Measurements from ENCODE around the gene TADA2A.
"Not testable (repeated sequence)": the region's sequence is repeated elsewhere in the genome, so short reads cannot be mapped to it uniquely, and the experiment has no call there.

Gene TADA2A

GRCh38 chr17:37488009-37488604 lies 81.4 kb downstream of the TADA2A start:
- peak; percentile 81 for DNase-seq
- in situ Hi-C loops (cut with MboI; ENCODE audit: low pct_unique_long_range_greater_than_20kb, low sequenced_read_pairs): no loop called here

GRCh38 chr17:37488607-37489196 lies 82.0 kb downstream of the TADA2A start:
- DNase-seq: peak; percentile 64
- in situ Hi-C loops (cut with MboI; ENCODE audit: low pct_unique_long_range_greater_than_20kb, low sequenced_read_pairs): no loop called here

- in situ Hi-C loops (cut with MboI; ENCODE audit: low pct_unique_long_range_greater_than_20kb, low sequenced_read_pairs): no loop called here
- peak; percentile 69 for DNase-seq
These were observed 82.7 kb downstream of the TADA2A start, which contains the start of gene DUSP14 for GRCh38 chr17:37489197-37490001. DUSP14 (plus strand) TSS chr17:37489891; CDS start chr17:37512273, 22,382 bp downstream.

GRCh38 chr17:37490022-37490587 lies 83.4 kb downstream of the TADA2A start:
- in situ Hi-C loops (cut with MboI; ENCODE audit: low pct_unique_long_range_greater_than_20kb, low sequenced_read_pairs): no loop called here
- peak; percentile 61 for DNase-seq

GRCh38 chr17:37490638-37491614 lies 84.2 kb downstream of the TADA2A start:
- in situ Hi-C loops (cut with MboI; ENCODE audit: low pct_unique_long_range_greater_than_20kb, low sequenced_read_pairs): no loop called here

GRCh38 chr17:37492167-37492566 lies 85.5 kb downstream of the TADA2A start:
- in situ Hi-C loops (cut with MboI; ENCODE audit: low pct_unique_long_range_greater_than_20kb, low sequenced_read_pairs): no loop called here
- peak; percentile 38 for DNase-seq

More at GRCh38 chr17:37490638-37491614, 84.2 kb downstream of the TADA2A start:
- peak; percentile 88 for DNase-seq

GRCh38 chr17:37493249-37494027 lies 86.8 kb downstream of the TADA2A start:
- no peak for DNase-seq
- in situ Hi-C loops (cut with MboI; ENCODE audit: low pct_unique_long_range_greater_than_20kb, low sequenced_read_pairs): no loop called here

GRCh38 chr17:37494401-37494831 lies 87.7 kb downstream of the TADA2A start:
- in situ Hi-C loops (cut with MboI; ENCODE audit: low pct_unique_long_range_greater_than_20kb, low sequenced_read_pairs): no loop called here
- no peak for DNase-seq

GRCh38 chr17:37494971-37495370 lies 88.3 kb downstream of the TADA2A start:
- in situ Hi-C loops (cut with MboI; ENCODE audit: low pct_unique_long_range_greater_than_20kb, low sequenced_read_pairs): no loop called here
- DNase-seq: no peak

- no peak for DNase-seq
- in situ Hi-C loops (cut with MboI; ENCODE audit: low pct_unique_long_range_greater_than_20kb, low sequenced_read_pairs): no loop called here
These were observed 93.7 kb downstream of the TADA2A start for GRCh38 chr17:37500378-37500777.

- DNase-seq: no peak
- in situ Hi-C loops (cut with MboI; ENCODE audit: low pct_unique_long_range_greater_than_20kb, low sequenced_read_pairs): no loop called here
These were observed 95.6 kb downstream of the TADA2A start for GRCh38 chr17:37502009-37502936.

GRCh38 chr17:37503148-37503547 lies 96.5 kb downstream of the TADA2A start:
- no peak for DNase-seq
- in situ Hi-C loops (cut with MboI; ENCODE audit: low pct_unique_long_range_greater_than_20kb, low sequenced_read_pairs): no loop called here

GRCh38 chr17:37505333-37505732 lies 98.6 kb downstream of the TADA2A start:
- in situ Hi-C loops (cut with MboI; ENCODE audit: low pct_unique_long_range_greater_than_20kb, low sequenced_read_pairs): no loop called here

GRCh38 chr17:37506678-37507077 lies 100.0 kb downstream of the TADA2A start:
- DNase-seq: peak; percentile 58
- in situ Hi-C loops (cut with MboI; ENCODE audit: low pct_unique_long_range_greater_than_20kb, low sequenced_read_pairs): no loop called here

More at GRCh38 chr17:37505333-37505732, 98.6 kb downstream of the TADA2A start:
- DNase-seq: no peak

GRCh38 chr17:37507111-37507510 lies 100.4 kb downstream of the TADA2A start:
- no peak for DNase-seq

GRCh38 chr17:37510056-37510455 lies 103.4 kb downstream of the TADA2A start:
- DNase-seq: no peak
- in situ Hi-C loops (cut with MboI; ENCODE audit: low pct_unique_long_range_greater_than_20kb, low sequenced_read_pairs): no loop called here

More at GRCh38 chr17:37507111-37507510, 100.4 kb downstream of the TADA2A start:
- in situ Hi-C loops (cut with MboI; ENCODE audit: low pct_unique_long_range_greater_than_20kb, low sequenced_read_pairs): no loop called here

GRCh38 chr17:37511642-37512041 lies 105.0 kb downstream of the TADA2A start:
- in situ Hi-C loops (cut with MboI; ENCODE audit: low pct_unique_long_range_greater_than_20kb, low sequenced_read_pairs); DNase-seq: not testable (repeated sequence)

All from KBM-7 (cell line).